GM10266 (cell line): ENCODE measurements around the gene CXCL12.

Experiments
- DNase-seq: peaks from one replicate; pipeline ENCODE4 v3.0.0; 2012; ENCODE audit errors: extremely low spot score
- CTCF ChIP-seq: IDR thresholded peaks from 2 replicates; pipeline ENCODE4 v1.5.1; 2012; ENCODE audit warnings: mild to moderate bottlenecking, low read depth; ENCODE audit not compliant: control insufficient read depth, insufficient read depth; ENCODE audit errors: missing control alignments

CXCL12 gene

DNA sequence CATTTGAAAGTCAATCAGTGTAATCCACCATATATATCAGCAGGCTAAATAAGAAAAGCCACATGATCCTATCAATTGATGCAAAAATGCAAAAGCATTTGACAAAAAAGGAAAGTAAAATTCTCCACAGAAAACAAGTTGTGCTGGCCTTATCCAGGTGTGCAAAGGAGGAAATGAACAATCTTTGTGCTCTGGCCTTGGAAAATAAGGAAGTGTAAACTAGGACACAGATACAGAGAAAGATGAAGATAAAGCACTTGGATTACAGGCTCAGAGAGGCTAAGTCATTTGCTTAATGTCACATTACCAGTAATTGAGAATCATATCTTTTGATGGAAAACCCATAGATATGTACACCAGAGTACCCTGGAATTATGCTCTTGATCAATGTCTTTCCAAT is 54.5 kb downstream of the CXCL12 start:
- no peak for DNase-seq
- TF ChIP-seq CTCF: no peak

DNA sequence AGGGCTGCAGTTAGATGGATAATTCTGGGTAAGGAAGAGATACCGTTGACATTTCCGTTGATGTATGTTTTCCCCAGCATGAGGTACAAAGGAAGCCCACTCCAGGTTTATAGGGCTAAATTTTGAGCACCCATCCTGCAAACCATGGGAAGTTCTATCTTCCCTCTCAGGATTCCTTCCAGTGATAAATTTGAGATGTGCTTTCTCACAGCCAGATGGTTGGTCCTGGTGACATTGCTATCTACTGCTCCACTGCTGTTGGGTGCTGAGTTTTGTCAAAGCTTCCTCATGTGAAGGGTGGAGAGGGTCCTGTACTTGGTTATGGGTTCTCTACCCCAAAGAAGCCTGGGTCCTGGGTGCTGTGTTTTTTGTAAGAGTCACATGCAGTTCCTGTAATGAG is 57.4 kb downstream of the CXCL12 start:
- TF ChIP-seq CTCF: no peak
- no peak for DNase-seq
